ENCODE data around the gene FIBP. TPM values are rescaled to one million over a fixed set of nuclear protein-coding genes. Genes with fewer than 3 reads are reported as not detected.
"Not testable (repeated sequence)": the region's sequence is repeated elsewhere in the genome, so short reads cannot be mapped to it uniquely, and the experiment has no call there.

The FIBP gene
- total RNA-seq, 1 donor = 144 TPM

GRCh38 chr11:65897020-65897471 is 8.8 kb upstream of the FIBP start:
- DNase-seq (ENCODE audit: low read depth) = no peak
- no peak overlapping the region for H3K4me3 ChIP-seq (ENCODE audit: low read depth, low read length)
- TF ChIP-seq, protein P1, sequence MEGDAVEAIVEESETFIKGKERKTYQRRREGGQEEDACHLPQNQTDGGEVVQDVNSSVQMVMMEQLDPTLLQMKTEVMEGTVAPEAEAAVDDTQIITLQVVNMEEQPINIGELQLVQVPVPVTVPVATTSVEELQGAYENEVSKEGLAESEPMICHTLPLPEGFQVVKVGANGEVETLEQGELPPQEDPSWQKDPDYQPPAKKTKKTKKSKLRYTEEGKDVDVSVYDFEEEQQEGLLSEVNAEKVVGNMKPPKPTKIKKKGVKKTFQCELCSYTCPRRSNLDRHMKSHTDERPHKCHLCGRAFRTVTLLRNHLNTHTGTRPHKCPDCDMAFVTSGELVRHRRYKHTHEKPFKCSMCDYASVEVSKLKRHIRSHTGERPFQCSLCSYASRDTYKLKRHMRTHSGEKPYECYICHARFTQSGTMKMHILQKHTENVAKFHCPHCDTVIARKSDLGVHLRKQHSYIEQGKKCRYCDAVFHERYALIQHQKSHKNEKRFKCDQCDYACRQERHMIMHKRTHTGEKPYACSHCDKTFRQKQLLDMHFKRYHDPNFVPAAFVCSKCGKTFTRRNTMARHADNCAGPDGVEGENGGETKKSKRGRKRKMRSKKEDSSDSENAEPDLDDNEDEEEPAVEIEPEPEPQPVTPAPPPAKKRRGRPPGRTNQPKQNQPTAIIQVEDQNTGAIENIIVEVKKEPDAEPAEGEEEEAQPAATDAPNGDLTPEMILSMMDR (IDR thresholded peaks at IDR 0.05; ENCODE audit: insufficient read depth, low read depth, low read length) = no peak

- DNase-seq (ENCODE audit: low read depth) = no peak
These were observed 8.0 kb upstream of the FIBP start for GRCh38 chr11:65896034-65896999.

GRCh38 chr11:65895482-65895981 is 7.3 kb upstream of the FIBP start:
- TF ChIP-seq, protein P1 (IDR thresholded peaks at IDR 0.05; ENCODE audit: insufficient read depth, low read depth, low read length) = no peak
- no peak for DNase-seq (ENCODE audit: low read depth)
- no peak overlapping the region for H3K4me3 ChIP-seq (ENCODE audit: low read depth, low read length)

More at GRCh38 chr11:65896034-65896999, 8.0 kb upstream of the FIBP start:
- no peak overlapping the region for H3K4me3 ChIP-seq (ENCODE audit: low read depth, low read length)
- TF ChIP-seq, protein P1 (IDR thresholded peaks at IDR 0.05; ENCODE audit: insufficient read depth, low read depth, low read length) = no peak

GRCh38 chr11:65894034-65894591 is 5.8 kb upstream of the FIBP start:
- no peak for DNase-seq (ENCODE audit: low read depth)
- no peak overlapping the region for H3K4me3 ChIP-seq (ENCODE audit: low read depth, low read length)
- TF ChIP-seq, protein P1 (IDR thresholded peaks at IDR 0.05; ENCODE audit: insufficient read depth, low read depth, low read length) = no peak

- TF ChIP-seq, protein P1 (IDR thresholded peaks at IDR 0.05; ENCODE audit: insufficient read depth, low read depth, low read length) = no peak
- H3K4me3 ChIP-seq (ENCODE audit: low read depth, low read length) = no peak overlapping the region
- no peak for DNase-seq (ENCODE audit: low read depth)
These were observed 4.5 kb upstream of the FIBP start for GRCh38 chr11:65892661-65893317.

DNA sequence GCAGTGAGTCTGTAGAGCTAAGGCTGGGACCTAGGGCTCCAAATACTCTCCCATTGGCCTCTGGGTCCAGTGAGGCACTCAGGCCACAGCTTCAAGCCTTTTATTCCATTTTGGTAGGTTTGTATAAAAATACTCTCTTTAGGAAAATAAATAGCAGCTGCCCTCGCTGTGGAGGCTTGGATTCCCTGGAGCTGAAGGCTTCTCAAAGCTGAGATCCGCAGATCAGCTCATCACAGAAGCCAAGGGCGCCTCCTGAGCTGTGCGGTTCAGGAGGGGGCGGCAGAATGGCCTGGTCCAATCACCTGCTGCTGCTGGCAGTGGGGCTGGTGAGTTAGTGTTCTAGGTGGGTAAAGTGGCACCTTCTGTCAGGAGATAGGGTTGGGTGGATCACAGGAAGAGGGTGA is 3.9 kb upstream of the FIBP start:
- H3K4me3 ChIP-seq (ENCODE audit: low read depth, low read length) = peak overlapping the region; percentile 63
- not testable (repeated sequence) for DNase-seq (ENCODE audit: low read depth)

All from fibroblast of villous mesenchyme (primary cell).